Right forelimb (tissue), 1 donor: ENCODE measurements around the gene HDGFL3.
"Not testable (repeated sequence)": the region's sequence is repeated elsewhere in the genome, so short reads cannot be mapped to it uniquely, and the experiment has no call there.

Source experiments
- DNase-seq: peaks from one replicate; pipeline ENCODE4 v3.0.0-alpha.2; 2018

Gene HDGFL3

DNA sequence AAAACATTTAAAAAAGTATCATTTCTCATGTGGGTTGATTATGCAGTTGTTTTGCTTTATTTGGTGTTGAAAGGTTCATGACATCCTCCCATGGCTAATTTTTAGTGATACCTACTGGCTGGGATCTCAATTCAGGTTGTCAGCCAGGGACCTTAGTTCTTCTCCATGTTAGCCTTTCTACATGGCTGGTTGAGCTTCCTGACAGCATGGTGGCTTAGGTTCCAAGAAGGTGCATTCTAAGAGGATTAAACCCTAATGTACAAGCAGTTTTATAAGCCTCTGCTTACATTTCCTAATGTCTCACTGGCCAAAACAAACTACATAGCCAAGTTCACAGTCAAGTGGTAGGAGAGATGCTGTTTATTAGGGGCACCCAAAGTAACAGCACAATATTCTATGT is 109.5 kb downstream of the HDGFL3 start:
- no peak for DNase-seq

DNA sequence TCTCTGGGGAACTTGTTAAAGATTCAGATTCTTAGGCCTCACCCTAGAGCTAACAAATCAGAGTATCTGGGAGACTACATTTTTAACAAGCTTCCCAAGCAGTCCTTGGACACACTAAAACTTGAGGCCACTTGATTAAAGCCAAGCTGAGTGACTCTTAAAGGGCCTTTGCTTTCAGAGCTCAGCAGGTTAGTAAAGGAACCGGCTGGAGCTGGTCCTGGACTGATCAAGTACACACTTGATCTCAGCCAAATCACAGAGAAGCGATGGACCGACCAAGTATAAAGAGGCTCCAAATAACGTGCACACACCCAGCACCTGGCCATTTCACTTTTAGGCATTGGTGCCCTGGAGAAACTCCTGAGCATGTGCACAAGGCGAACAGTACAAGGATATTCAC is 113.0 kb downstream of the HDGFL3 start:
- DNase-seq = no peak

DNA sequence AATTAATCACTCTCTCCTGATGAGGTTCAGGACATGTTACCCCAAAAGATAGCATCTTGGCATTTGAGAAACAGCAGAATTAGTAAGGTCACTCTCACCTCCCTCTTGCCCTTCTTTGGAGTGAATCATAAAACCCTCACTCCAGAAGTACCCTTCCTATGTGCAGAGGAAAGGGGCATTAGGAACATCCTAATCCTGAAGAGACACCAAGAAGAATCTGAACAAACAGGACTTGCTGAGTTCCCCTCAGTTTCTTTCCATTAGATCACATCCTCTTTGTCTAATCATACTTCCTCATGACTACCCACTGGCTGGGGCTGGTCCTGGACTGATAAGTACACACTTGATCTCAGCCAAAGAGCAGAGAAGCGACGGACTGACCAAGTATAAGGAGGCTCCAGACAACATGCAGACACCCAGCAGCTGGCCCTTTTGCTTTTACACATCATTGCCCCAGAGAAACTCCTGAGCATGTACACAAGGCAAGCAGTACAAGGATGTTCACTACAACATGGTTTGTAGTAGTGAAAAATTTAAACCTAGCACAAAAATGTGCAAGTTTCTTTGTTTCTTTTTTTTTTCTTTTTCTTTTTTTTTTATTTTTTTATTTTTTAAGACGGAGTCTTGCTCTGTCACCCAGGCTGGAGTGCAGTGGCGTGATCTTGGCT is 115.2 kb downstream of the HDGFL3 start:
- no peak for DNase-seq

DNA sequence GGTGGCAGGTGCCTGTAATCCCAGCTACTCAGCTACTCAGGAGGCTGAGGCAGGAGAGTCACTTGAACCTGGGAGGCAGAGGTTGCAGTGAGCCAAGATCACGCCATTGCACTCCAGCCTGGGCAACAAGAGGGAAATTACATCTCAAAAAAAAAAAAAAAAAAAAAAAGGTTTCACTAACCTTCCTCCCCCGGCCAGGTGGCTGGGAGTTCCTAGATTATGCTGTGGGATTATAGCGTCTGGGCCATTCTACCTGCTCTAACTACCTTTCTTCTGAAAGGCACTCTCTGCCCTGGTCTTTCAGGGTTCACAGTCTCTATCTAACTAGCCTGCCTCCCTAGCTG is 115.7 kb downstream of the HDGFL3 start:
- DNase-seq = not testable (repeated sequence)

DNA sequence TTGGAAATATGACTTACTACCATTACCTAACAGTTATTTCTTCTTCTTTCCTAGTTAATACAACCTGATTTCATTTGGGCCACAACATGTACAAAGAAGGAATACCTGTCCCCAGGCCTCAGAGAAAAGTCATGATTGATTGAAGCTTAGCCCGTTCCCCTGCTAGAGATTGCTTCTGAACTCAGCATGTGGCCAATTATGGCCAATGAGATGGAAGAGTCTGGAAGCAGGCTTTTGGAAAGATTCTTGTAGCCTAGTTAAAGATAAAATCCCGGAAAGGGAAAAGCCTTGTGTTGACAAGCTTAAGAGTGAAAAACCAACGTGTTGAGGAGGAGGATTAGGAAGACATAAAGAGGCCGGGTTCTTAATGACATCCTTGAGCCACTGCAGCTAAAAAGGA is 117.2 kb downstream of the HDGFL3 start:
- DNase-seq = no peak

DNA sequence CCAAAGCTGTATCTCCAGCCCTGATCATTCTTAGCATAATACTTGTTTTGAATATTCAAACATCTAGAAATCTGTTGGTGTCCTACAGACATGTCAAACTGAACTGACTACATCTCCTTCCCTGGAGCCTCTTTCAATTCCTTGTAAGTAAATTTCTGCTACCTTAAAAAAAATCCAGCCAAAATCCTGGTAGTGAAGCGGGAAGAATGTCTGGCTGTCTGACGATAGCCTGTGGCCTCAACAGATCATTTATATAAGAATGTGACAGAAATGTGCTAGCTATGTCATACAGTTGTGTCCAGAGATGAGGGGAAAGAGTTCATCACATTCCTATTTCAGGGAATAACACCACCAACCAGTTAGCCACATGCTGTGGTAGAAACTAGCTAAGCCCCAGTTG is 118.7 kb downstream of the HDGFL3 start:
- no peak for DNase-seq

DNA sequence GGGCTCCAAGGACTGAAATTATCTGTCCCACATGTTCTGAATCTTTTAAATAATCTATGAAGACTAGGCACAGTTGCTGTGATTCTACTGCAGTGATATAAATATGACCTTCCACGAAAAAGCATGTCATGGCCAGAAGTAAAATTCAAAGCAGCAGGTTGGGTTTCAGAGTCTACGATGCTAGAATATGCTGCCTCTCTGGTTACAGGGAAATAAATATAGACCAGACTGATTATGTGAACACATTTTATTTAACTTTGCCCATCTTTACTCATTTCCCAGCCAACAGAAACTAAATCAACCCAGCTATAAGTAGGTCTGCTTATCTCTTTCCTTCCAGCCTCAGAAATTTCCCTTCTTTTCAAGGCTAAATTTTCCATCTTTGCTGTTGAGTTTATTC is 120.0 kb downstream of the HDGFL3 start:
- no peak for DNase-seq

DNA sequence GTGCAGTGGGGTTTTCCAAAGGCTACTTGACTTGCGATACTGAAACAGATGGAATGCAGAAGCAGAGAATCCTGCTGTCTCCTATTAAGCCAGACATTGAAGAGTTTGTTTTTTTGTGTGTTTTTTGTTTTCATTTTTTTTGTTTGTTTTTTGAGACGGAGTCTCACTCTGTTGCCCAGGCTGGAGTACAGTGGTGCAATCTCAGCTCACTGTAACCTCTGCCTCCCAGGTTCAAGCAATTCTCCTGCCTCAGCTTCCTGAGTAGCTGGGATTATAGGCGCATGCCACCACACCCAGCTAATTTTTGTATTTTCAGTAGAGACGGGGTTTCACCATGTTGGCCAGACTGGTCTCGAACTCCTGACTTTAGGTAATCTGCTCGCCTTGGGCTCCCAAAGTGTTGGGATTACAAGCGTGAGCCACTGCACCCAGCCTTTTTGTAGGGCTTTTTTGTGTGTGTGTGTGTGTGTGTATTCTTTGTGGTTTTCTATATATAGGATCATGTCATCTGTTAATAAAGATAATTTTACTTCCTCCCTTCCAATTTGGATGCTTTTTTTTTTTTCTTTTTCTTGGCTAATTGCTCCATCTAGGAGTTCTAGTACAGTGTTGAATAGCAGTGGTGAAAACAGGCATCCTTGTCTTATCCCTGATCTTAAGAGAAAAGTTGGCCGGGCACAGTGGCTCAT is 121.6 kb downstream of the HDGFL3 start:
- DNase-seq = not testable (repeated sequence)

DNA sequence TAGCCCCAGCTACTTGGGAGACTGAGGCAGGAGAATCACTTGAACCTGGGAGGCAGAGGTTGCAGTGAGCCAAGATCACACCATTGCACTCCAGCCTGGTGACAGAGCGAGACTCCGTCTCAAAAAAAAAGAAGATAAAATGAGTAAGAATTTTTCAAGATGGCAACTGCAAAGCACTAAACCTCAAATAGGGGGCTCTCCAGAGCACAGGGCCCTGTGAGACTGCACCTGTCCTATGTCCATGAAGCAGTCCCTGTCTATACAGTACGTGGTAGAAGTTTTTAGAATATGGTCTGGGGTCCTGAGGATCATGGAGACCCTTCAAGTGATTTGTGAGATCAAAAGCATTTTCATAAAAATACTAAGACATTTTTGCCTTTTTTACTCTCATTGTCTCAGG is 122.2 kb downstream of the HDGFL3 start:
- DNase-seq = not testable (repeated sequence)

DNA sequence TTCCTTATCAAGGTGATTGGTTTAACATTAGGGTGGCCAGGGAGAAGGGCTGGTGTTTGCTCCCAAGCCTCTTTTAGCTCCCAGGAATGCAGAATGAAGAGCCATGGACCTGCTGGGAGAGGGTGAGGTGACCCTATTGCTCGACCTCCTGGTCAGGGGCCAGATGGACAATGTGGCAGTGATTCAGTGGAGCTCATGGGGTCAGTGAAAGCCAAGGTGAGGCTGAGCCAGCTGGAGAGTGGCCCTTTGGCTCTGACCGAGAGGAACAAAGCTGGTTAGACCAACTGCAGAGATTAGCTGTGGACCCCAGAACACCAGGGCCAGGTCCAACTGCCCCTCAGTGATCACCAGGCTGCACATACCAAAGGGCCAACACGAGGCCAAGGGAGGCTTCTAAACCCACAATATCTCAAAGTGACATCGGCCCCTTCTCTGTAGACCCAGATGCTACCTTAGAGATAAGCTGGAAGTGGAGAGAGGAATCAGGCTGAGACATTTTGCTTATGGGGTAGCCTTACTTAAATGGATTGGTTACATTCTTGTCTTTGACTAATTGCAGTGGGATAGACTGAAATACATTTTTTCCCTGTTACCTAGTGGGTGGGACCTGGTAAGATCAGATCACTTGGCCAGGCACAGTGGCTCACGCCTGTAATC is 124.8 kb downstream of the HDGFL3 start:
- no peak for DNase-seq

DNA sequence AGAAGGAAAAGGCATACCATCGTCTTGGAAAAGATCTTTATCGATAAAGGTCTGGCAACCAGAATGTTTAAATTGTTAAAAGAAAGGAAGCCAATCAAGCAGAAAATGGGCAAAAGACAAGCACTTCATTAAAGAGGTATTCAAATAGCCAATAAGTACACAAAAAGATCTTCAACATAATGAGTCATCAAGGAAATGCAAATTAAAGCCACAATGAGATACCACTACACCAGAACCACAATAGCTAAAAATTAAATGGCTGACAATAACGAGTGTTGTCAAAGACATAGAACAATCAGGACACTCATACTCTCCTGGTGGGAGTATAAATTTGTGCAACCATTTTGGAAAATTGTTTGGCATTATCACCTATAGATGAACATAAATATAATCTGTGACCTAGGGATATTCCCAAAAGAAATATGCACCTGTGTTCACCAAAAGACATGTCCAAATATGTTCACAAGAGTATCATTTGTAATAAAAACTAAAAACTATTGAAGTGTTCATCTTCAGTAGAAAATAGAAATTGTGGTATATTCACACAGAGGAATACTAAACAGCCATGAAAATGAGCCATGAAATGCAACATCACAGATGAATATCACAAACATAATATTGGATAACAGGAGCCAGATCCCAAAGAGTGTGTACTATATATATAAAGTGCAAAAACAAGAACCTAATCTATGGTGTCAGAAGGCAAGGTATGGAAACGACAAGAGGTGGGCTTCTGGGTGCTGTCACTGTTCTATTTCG is 126.2 kb downstream of the HDGFL3 start:
- no peak for DNase-seq

DNA sequence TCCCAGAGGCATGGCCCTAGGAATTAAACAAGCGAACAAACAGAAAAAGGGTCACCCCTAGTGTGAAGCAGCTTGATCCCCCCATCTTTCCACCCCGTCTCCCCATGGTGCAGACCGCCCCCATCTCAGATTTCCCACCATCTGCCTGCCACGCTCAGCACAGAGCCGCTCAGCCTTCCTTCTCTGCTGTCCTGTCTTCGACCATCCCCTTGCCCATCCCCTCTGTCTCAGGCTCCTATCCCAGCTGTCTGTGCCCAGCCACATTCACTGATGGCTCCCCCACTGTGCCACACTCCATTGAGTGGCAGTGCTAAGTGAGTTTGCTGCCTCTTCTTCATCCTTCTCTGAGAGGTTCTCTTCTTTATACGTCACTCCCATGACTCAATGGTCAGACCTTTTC is 128.9 kb downstream of the HDGFL3 start:
- no peak for DNase-seq
